Mesenchymal stem cell (in vitro differentiated cells and primary cell): ENCODE measurements around the gene CD1B.

Experiments
- DNase-seq: peaks from one replicate; pipeline ENCODE4 v3.0.0-alpha.2; 2013
- H2AFZ ChIP-seq: one replicate; pipeline ENCODE4 v1.6.1; 2013; ENCODE audit warnings: low read depth, mild to moderate bottlenecking, control low read depth, inconsistent platforms, low read length, moderate library complexity
- H2AK5ac ChIP-seq: 2 replicates; pipeline ENCODE4 v1.6.1; 2013; ENCODE audit warnings: low read length, moderate library complexity, mild to moderate bottlenecking, inconsistent platforms; ENCODE audit not compliant: severe bottlenecking
- H2BK120ac ChIP-seq: one replicate; pipeline ENCODE4 v1.6.1; 2013; ENCODE audit warnings: low read depth, mild to moderate bottlenecking, inconsistent platforms, low read length, moderate library complexity
- H2BK12ac ChIP-seq, 2 experiments: one replicate each; pipeline ENCODE4 v1.6.1; 2013; ENCODE audit warnings: inconsistent platforms in 2 of 2, low read length in 2 of 2, mild to moderate bottlenecking in 2 of 2, moderate library complexity in 2 of 2, control low read depth in 1 of 2
- H2BK15ac ChIP-seq: one replicate; pipeline ENCODE4 v1.6.1; 2013; ENCODE audit warnings: mild to moderate bottlenecking, low read depth, inconsistent platforms; ENCODE audit not compliant: poor library complexity, severe bottlenecking
- H2BK5ac ChIP-seq: 2 replicates; pipeline ENCODE4 v1.6.1; 2013; ENCODE audit warnings: low read depth, mild to moderate bottlenecking, low read length, control low read depth, inconsistent platforms; ENCODE audit not compliant: poor library complexity, severe bottlenecking
- H3K14ac ChIP-seq, 2 experiments: one replicate each; pipeline ENCODE4 v1.6.1; 2013; ENCODE audit warnings: inconsistent platforms in 2 of 2, low read length in 2 of 2, control low read depth in 1 of 2, mild to moderate bottlenecking in 1 of 2, moderate library complexity in 1 of 2
- H3K18ac ChIP-seq, 2 experiments: one replicate each; pipeline ENCODE4 v1.6.1; 2013; ENCODE audit warnings: inconsistent platforms in 2 of 2, low read length in 2 of 2, control low read depth in 1 of 2, low read depth in 1 of 2, mild to moderate bottlenecking in 1 of 2
- H3K23ac ChIP-seq, 2 experiments: one replicate each; pipeline ENCODE4 v1.6.1; 2013; ENCODE audit warnings: inconsistent platforms in 2 of 2, low read length in 2 of 2, mild to moderate bottlenecking in 2 of 2, moderate library complexity in 2 of 2, control low read depth in 1 of 2
- H3K27ac ChIP-seq: 2 replicates; pipeline ENCODE4 v1.5.1; 2013; ENCODE audit warnings: mild to moderate bottlenecking, moderate library complexity, low read length, control low read depth, inconsistent platforms; ENCODE audit not compliant: poor library complexity, severe bottlenecking
- H3K27me3 ChIP-seq, 2 experiments: 2 replicates each; pipeline versions ENCODE4 v1.6.1 to v1.7.0; 2013; ENCODE audit warnings: low read length in 2 of 2, mild to moderate bottlenecking in 2 of 2, moderate library complexity in 2 of 2, control low read depth in 1 of 2, inconsistent platforms in 1 of 2; ENCODE audit not compliant: control insufficient read depth in 1 of 2, insufficient read depth in 1 of 2
- H3K36me3 ChIP-seq, 2 experiments: 2 replicates each; pipeline versions ENCODE4 v1.6.1 to v1.7.0; 2013; ENCODE audit warnings: low read length in 2 of 2, control low read depth in 1 of 2, inconsistent platforms in 1 of 2, low read depth in 1 of 2, mild to moderate bottlenecking in 1 of 2; ENCODE audit not compliant: insufficient read depth in 2 of 2, control insufficient read depth in 1 of 2
- H3K4ac ChIP-seq, 2 experiments: one replicate each; pipeline ENCODE4 v1.6.1; 2013; ENCODE audit warnings: inconsistent platforms in 2 of 2, low read length in 2 of 2, mild to moderate bottlenecking in 2 of 2, moderate library complexity in 2 of 2, control low read depth in 1 of 2, low read depth in 1 of 2
- H3K4me1 ChIP-seq: 2 replicates; pipeline ENCODE4 v1.6.1; 2013; ENCODE audit warnings: low read depth, low read length, control low read depth; ENCODE audit not compliant: control insufficient read depth, insufficient read depth
- H3K4me2 ChIP-seq: 2 replicates; pipeline ENCODE4 v1.6.1; 2013; ENCODE audit warnings: low read length, mild to moderate bottlenecking, inconsistent platforms; ENCODE audit not compliant: poor library complexity, severe bottlenecking
- H3K4me3 ChIP-seq, 2 experiments: 2 replicates each; pipeline versions ENCODE4 v1.5.1 to v1.7.0; 2013; ENCODE audit warnings: low read length in 2 of 2, mild to moderate bottlenecking in 2 of 2, control low read depth in 1 of 2, low read depth in 1 of 2; ENCODE audit not compliant: insufficient read depth in 1 of 2
- H3K79me1 ChIP-seq: replicated peaks from 2 replicates; pipeline ENCODE4 v1.6.1; 2013; ENCODE audit warnings: mild to moderate bottlenecking, control low read depth, low read length, inconsistent platforms; ENCODE audit not compliant: poor library complexity, severe bottlenecking
- H3K9ac ChIP-seq: 2 replicates; pipeline ENCODE4 v1.7.0; 2013; ENCODE audit warnings: mild to moderate bottlenecking, low read length, moderate library complexity
- H3K9me3 ChIP-seq: 2 replicates; pipeline ENCODE4 v1.7.0; 2013; ENCODE audit warnings: mild to moderate bottlenecking, low read length; ENCODE audit not compliant: control insufficient read depth
- H4K8ac ChIP-seq: one replicate; pipeline ENCODE4 v1.6.1; 2013; ENCODE audit warnings: inconsistent platforms, mild to moderate bottlenecking, low read length, moderate library complexity
- H4K91ac ChIP-seq: one replicate; pipeline ENCODE4 v1.6.1; 2013; ENCODE audit warnings: mild to moderate bottlenecking, low read length, inconsistent platforms
- WGBS: methylation state at CpG from one replicate; pipeline ENCODE4 v1.1.7; 2013; ENCODE audit warnings: mixed read lengths; 5-methylcytosine and 5-hydroxymethylcytosine counted together

Gene CD1B

DNA sequence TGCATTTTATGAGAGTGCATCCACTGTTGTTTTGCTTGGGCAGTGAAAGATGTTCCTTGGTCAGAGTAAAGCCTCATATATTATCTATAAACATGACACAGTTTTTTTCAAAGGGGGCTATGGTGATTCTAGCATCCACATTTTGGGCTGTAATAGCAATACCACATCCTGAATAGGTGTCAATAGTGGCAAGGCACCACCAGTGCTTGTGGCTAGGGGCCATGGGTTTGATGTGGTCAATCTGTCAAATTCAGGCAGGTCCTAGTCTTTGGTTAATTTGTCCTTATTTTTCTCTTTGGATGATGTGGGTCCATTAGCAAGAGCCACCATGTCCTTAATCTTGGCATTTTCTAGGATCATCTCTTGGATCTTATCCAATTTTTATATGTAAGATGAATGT is 35.5 kb upstream of the CD1B start:
- DNase-seq, result no peak
- Histone ChIP-seq H3K36me3 (no peaks in the 10 kb centered on the region), H2BK120ac (no peak overlapping the region), H3K27me3 (no peaks in the 10 kb centered on the region), H3K9me3 (peaks cover 3% of the 10 kb centered on the region), H3K79me1 (no peaks in the 10 kb centered on the region), H3K4me2 (no peak overlapping the region), H3K18ac (no peak overlapping the region), H2BK12ac (no peak overlapping the region), H3K4me1 (no peaks in the 10 kb centered on the region), H2BK5ac (no peak overlapping the region), H3K23ac (no peak overlapping the region), H3K9ac (no peak overlapping the region), H3K4me3 (no peak overlapping the region), H4K8ac (no peak overlapping the region), H2AK5ac (no peak overlapping the region), H2BK15ac (no peak overlapping the region), H2AFZ (no peak overlapping the region), H4K91ac (no peak overlapping the region), H3K4ac (no peak overlapping the region), H3K27ac (no peak overlapping the region), H3K14ac (no peak overlapping the region)

DNA sequence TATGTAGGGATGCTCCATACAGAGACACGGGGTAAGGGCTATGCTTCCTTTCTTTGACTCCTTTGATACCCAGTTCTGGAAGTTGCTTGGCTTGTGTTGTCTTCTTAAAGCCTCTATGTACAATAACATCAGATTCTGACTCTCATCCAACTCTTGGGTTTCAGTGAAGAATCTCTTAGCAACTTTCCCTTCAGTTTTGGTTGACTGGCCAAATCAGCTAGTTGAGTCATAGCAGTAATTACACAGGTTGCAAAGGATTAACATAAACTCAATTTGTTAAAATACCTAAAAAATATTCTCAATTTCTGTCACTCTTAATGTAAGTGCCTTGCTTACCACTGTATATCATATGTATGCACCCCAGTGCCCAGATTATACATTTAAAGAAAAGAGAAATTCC is 31.6 kb upstream of the CD1B start:
- H3K23ac ChIP-seq, result no peak overlapping the region
- 73% methylated on average over 1 of the region's 1 CpG for WGBS
- no peak overlapping the region for H3K18ac ChIP-seq
- H2BK12ac ChIP-seq, result no peak overlapping the region
- no peak overlapping the region for H2BK5ac ChIP-seq
- no peak overlapping the region for H2AFZ ChIP-seq
- no peak overlapping the region for H4K91ac ChIP-seq
- no peaks in the 10 kb centered on the region for H3K36me3 ChIP-seq
- H3K4ac ChIP-seq, result no peak overlapping the region
- H3K27ac ChIP-seq, result no peak overlapping the region
- no peak overlapping the region for H2AK5ac ChIP-seq
- no peak overlapping the region for H2BK15ac ChIP-seq
- no peak for DNase-seq
- H3K9me3 ChIP-seq, result no peaks in the 10 kb centered on the region
- H4K8ac ChIP-seq, result no peak overlapping the region
- H3K4me1 ChIP-seq, result no peaks in the 10 kb centered on the region
- H3K14ac ChIP-seq, result no peak overlapping the region
- H3K27me3 ChIP-seq, result no peaks in the 10 kb centered on the region
- H3K9ac ChIP-seq, result no peak overlapping the region
- no peaks in the 10 kb centered on the region for H3K79me1 ChIP-seq
- no peak overlapping the region for H3K4me2 ChIP-seq
- H2BK120ac ChIP-seq, result no peak overlapping the region
- no peak overlapping the region for H3K4me3 ChIP-seq

DNA sequence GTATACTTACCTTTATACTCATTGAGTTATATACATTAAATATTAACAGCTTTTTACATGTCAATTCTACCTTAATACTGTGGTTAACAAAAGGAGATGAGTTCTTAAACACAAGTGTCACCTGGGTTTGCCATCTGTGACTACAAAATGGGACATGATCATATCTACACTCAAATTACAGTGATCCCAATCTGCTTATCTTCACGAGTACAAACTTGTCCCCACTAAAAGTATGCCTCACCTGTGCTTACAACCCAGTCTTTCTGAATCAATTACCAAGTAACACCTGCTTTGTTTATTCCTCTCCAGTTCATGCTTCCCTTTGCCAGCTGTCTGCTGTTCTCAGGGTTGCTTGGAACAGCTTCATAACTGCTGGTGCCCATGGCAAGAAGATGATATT is 31.2 kb upstream of the CD1B start:
- no peak overlapping the region for H3K4me2 ChIP-seq
- H3K27me3 ChIP-seq, result no peaks in the 10 kb centered on the region
- no peak overlapping the region for H3K27ac ChIP-seq
- H3K36me3 ChIP-seq, result no peaks in the 10 kb centered on the region
- H2BK15ac ChIP-seq, result no peak overlapping the region
- H3K4ac ChIP-seq, result no peak overlapping the region
- H2AFZ ChIP-seq, result no peak overlapping the region
- H4K91ac ChIP-seq, result no peak overlapping the region
- H3K9ac ChIP-seq, result no peak overlapping the region
- no peak overlapping the region for H2AK5ac ChIP-seq
- no peak overlapping the region for H3K23ac ChIP-seq
- H3K18ac ChIP-seq, result no peak overlapping the region
- no peak overlapping the region for H4K8ac ChIP-seq
- H2BK12ac ChIP-seq, result no peak overlapping the region
- no peak overlapping the region for H3K4me3 ChIP-seq
- H3K4me1 ChIP-seq, result no peaks in the 10 kb centered on the region
- no peak overlapping the region for H2BK120ac ChIP-seq
- 23% methylated on average over 1 of the region's 1 CpG for WGBS
- no peak overlapping the region for H3K14ac ChIP-seq
- DNase-seq, result no peak
- H3K9me3 ChIP-seq, result no peaks in the 10 kb centered on the region
- no peaks in the 10 kb centered on the region for H3K79me1 ChIP-seq
- H2BK5ac ChIP-seq, result no peak overlapping the region

DNA sequence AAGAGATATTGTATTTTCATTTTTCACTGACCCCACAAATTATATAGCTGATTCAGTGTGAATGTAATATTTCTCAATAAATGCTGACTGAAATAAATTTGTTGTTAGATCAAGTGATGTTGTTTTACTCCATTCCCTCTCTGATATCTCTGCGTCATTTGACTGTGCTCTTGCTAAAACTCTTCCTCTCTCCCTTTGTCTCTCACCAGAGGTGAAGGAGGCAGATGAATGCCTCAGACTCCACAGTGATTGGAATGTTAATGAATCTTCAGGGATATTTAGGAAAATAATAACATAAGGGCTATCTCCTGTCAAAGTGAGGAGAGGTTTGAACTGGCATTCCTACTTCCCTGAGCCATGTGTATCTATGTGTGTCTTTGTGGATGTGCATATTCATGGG is 26.1 kb upstream of the CD1B start:
- WGBS, result no CpG with 5 or more reads among the region's 1 CpG
- H2BK120ac ChIP-seq, result no peak overlapping the region

More for the DNA sequence above, 26.1 kb upstream of the CD1B start:
- no peak for DNase-seq
- H4K8ac ChIP-seq, result no peak overlapping the region
- H3K79me1 ChIP-seq, result no peaks in the 10 kb centered on the region
- no peaks in the 10 kb centered on the region for H3K36me3 ChIP-seq
- H3K9ac ChIP-seq, result no peak overlapping the region
- no peak overlapping the region for H3K18ac ChIP-seq
- H3K4ac ChIP-seq, result no peak overlapping the region
- no peak overlapping the region for H2AFZ ChIP-seq
- H3K27me3 ChIP-seq, result no peaks in the 10 kb centered on the region
- H3K4me3 ChIP-seq, result no peak overlapping the region
- H3K9me3 ChIP-seq, result no peaks in the 10 kb centered on the region
- no peak overlapping the region for H3K27ac ChIP-seq
- H2BK15ac ChIP-seq, result no peak overlapping the region
- H4K91ac ChIP-seq, result no peak overlapping the region
- no peak overlapping the region for H2BK5ac ChIP-seq
- no peak overlapping the region for H2BK12ac ChIP-seq
- no peak overlapping the region for H3K23ac ChIP-seq
- H3K14ac ChIP-seq, result no peak overlapping the region
- H2AK5ac ChIP-seq, result no peak overlapping the region
- no peaks in the 10 kb centered on the region for H3K4me1 ChIP-seq
- no peak overlapping the region for H3K4me2 ChIP-seq
